Trophoblast cell (in vitro differentiated cells and primary cell): Measurements from ENCODE around the gene GPRIN2.

Source experiments
- DNase-seq, 2 donors: peaks; one replicate each; pipeline ENCODE4 v3.0.0-alpha.2; 2016
- H2AFZ ChIP-seq: 2 replicates; pipeline ENCODE4 v1.6.1; 2013; ENCODE audit warnings: low read length, moderate library complexity, mild to moderate bottlenecking; ENCODE audit not compliant: insufficient read depth, poor library complexity
- H2AK5ac ChIP-seq: 2 replicates; pipeline ENCODE4 v1.6.1; 2013; ENCODE audit warnings: mild to moderate bottlenecking, low read length
- H2BK120ac ChIP-seq: 2 replicates; pipeline ENCODE4 v1.6.1; 2013; ENCODE audit warnings: low read length, mild to moderate bottlenecking, moderate library complexity; ENCODE audit not compliant: insufficient read depth, poor library complexity
- H2BK12ac ChIP-seq: 2 replicates; pipeline ENCODE4 v1.6.1; 2013; ENCODE audit warnings: mild to moderate bottlenecking, low read length, moderate library complexity
- H2BK5ac ChIP-seq: 2 replicates; pipeline ENCODE4 v1.6.1; 2013; ENCODE audit warnings: low read length, low read depth, moderate library complexity, mild to moderate bottlenecking; ENCODE audit not compliant: poor library complexity
- H3K14ac ChIP-seq: 2 replicates; pipeline ENCODE4 v1.6.1; 2013; ENCODE audit warnings: mild to moderate bottlenecking, low read length
- H3K18ac ChIP-seq: 2 replicates; pipeline ENCODE4 v1.6.1; 2013; ENCODE audit warnings: mild to moderate bottlenecking, low read length
- H3K23ac ChIP-seq: 2 replicates; pipeline ENCODE4 v1.6.1; 2013; ENCODE audit warnings: low read length
- H3K27ac ChIP-seq: 2 replicates; pipeline ENCODE4 v1.5.1; 2013; ENCODE audit warnings: low read depth, mild to moderate bottlenecking, inconsistent platforms, low read length, moderate library complexity
- H3K27me3 ChIP-seq: 2 replicates; pipeline ENCODE4 v1.6.1; 2013; ENCODE audit warnings: inconsistent platforms, mild to moderate bottlenecking, low read length, moderate library complexity; ENCODE audit not compliant: insufficient read depth
- H3K36me3 ChIP-seq, 2 experiments: 1 replicate in 1 of 2; 2 replicates in 1 of 2; pipeline ENCODE4 v1.6.1; 2013; ENCODE audit warnings: low read length in 2 of 2, mild to moderate bottlenecking in 2 of 2, moderate library complexity in 1 of 2; ENCODE audit not compliant: insufficient read depth in 2 of 2, control insufficient read depth in 1 of 2
- H3K4ac ChIP-seq: 2 replicates; pipeline ENCODE4 v1.6.1; 2013; ENCODE audit warnings: low read depth, mild to moderate bottlenecking, low read length, moderate library complexity
- H3K4me1 ChIP-seq, 2 experiments: 1 replicate in 1 of 2; 2 replicates in 1 of 2; pipeline ENCODE4 v1.6.1; 2013; ENCODE audit warnings: low read length in 2 of 2, mild to moderate bottlenecking in 2 of 2, moderate library complexity in 1 of 2; ENCODE audit not compliant: insufficient read depth in 2 of 2, control insufficient read depth in 1 of 2
- H3K4me2 ChIP-seq: 2 replicates; pipeline ENCODE4 v1.6.1; 2013; ENCODE audit warnings: inconsistent platforms, mild to moderate bottlenecking, low read length, moderate library complexity
- H3K4me3 ChIP-seq: 2 replicates; pipeline ENCODE4 v1.5.1; 2013; ENCODE audit warnings: mild to moderate bottlenecking, low read depth, low read length, inconsistent platforms
- H3K79me1 ChIP-seq: one replicate; pipeline ENCODE4 v1.6.1; 2013; ENCODE audit warnings: low read length
- H3K79me2 ChIP-seq: 2 replicates; pipeline ENCODE4 v1.6.1; 2013; ENCODE audit warnings: low read length, mild to moderate bottlenecking; ENCODE audit not compliant: control insufficient read depth, insufficient read depth, poor library complexity
- H3K9ac ChIP-seq: 2 replicates; pipeline ENCODE4 v1.6.1; 2013; ENCODE audit warnings: mild to moderate bottlenecking, low read length
- H3K9me3 ChIP-seq: 2 replicates; pipeline ENCODE4 v1.6.1; 2013; ENCODE audit warnings: low read depth, mild to moderate bottlenecking, control low read depth, inconsistent platforms, low read length; ENCODE audit not compliant: insufficient read depth
- H4K12ac ChIP-seq: 2 replicates; pipeline ENCODE4 v1.6.1; 2013; ENCODE audit warnings: low read depth, mild to moderate bottlenecking, low read length, moderate library complexity
- H4K8ac ChIP-seq: 2 replicates; pipeline ENCODE4 v1.6.1; 2013; ENCODE audit warnings: low read depth, mild to moderate bottlenecking, low read length, moderate library complexity
- H4K91ac ChIP-seq: one replicate; pipeline ENCODE4 v1.6.1; 2013; ENCODE audit warnings: low read depth, mild to moderate bottlenecking, low read length, moderate library complexity
- WGBS: extraction: QIAGEN DNeasy Blood & Tissue Kit; methylation state at CpG from one replicate; pipeline ENCODE4 v1.1.7; 2013; ENCODE audit warnings: missing lambda C conversion rate; ENCODE audit not compliant: insufficient read length, insufficient coverage; ENCODE audit errors: extremely low coverage; 5-methylcytosine and 5-hydroxymethylcytosine counted together

Gene GPRIN2

GRCh38 chr10:46560381-46560780, 3.9 kb upstream of the GPRIN2 start:
- peaks cover 6 to 11% of the 10 kb centered on the region in 2 experiments for H3K4me1 ChIP-seq
- no peak overlapping the region for H3K4me3 ChIP-seq
- no peak overlapping the region for H4K12ac ChIP-seq
- no peak overlapping the region for H3K23ac ChIP-seq
- no peak overlapping the region for H3K14ac ChIP-seq
- H3K27ac ChIP-seq, result no peak overlapping the region
- H3K27me3 ChIP-seq, result peaks cover 39% of the 10 kb centered on the region
- H3K9me3 ChIP-seq, result peaks cover 6% of the 10 kb centered on the region
- H3K4ac ChIP-seq, result no peak overlapping the region
- no peak overlapping the region for H2AFZ ChIP-seq
- no peaks in the 10 kb centered on the region for H3K36me3 ChIP-seq
- H2BK5ac ChIP-seq, result no peak overlapping the region
- no peak for DNase-seq
- no peak overlapping the region for H2BK12ac ChIP-seq
- no peak overlapping the region for H4K91ac ChIP-seq
- H4K8ac ChIP-seq, result no peak overlapping the region
- no peak overlapping the region for H2BK120ac ChIP-seq
- no peak overlapping the region for H3K18ac ChIP-seq
- no peak overlapping the region for H3K9ac ChIP-seq
- no peaks in the 10 kb centered on the region for H3K79me2 ChIP-seq
- no peak overlapping the region for H2AK5ac ChIP-seq
- H3K4me2 ChIP-seq, result no peak overlapping the region
- no peaks in the 10 kb centered on the region for H3K79me1 ChIP-seq
- WGBS, result no CpG with 5 or more reads among the region's 5 CpGs

GRCh38 chr10:46559231-46559671, 2.8 kb upstream of the GPRIN2 start:
- Histone ChIP-seq H2AK5ac (no peak overlapping the region), H3K79me2 (no peaks in the 10 kb centered on the region), H3K27me3 (peaks cover 43% of the 10 kb centered on the region), H3K27ac (no peak overlapping the region), H2BK5ac (no peak overlapping the region), H3K79me1 (no peaks in the 10 kb centered on the region), H4K91ac (no peak overlapping the region), H2BK12ac (no peak overlapping the region), H4K8ac (no peak overlapping the region), H3K18ac (no peak overlapping the region), H2BK120ac (no peak overlapping the region), H3K36me3 (no peaks in the 10 kb centered on the region), H3K4ac (no peak overlapping the region), H3K14ac (no peak overlapping the region), H2AFZ (no peak overlapping the region), H3K23ac (no peak overlapping the region), H3K4me1 (peaks cover 6 to 11% of the 10 kb centered on the region in 2 experiments), H4K12ac (no peak overlapping the region), H3K9me3 (peaks cover 6% of the 10 kb centered on the region), H3K9ac (no peak overlapping the region), H3K4me3 (no peak overlapping the region), H3K4me2 (no peak overlapping the region)
- DNase-seq, result no peak
- WGBS, result no CpG with 5 or more reads among the region's 5 CpGs

- H4K91ac ChIP-seq, result no peak overlapping the region
- H3K14ac ChIP-seq, result no peak overlapping the region
- H4K12ac ChIP-seq, result no peak overlapping the region
- no peak overlapping the region for H2AFZ ChIP-seq
- no peak overlapping the region for H2BK5ac ChIP-seq
- no peaks in the 10 kb centered on the region for H3K79me1 ChIP-seq
- no peak overlapping the region for H4K8ac ChIP-seq
- H3K4ac ChIP-seq, result no peak overlapping the region
- DNase-seq, result peak in 1 of 2 donors; percentile 71
- no peak overlapping the region for H2BK120ac ChIP-seq
- H3K27ac ChIP-seq, result no peak overlapping the region
- no peak overlapping the region for H3K23ac ChIP-seq
- peaks cover 43% of the 10 kb centered on the region for H3K27me3 ChIP-seq
- H3K79me2 ChIP-seq, result no peaks in the 10 kb centered on the region
- H3K4me3 ChIP-seq, result no peak overlapping the region
- H3K9me3 ChIP-seq, result peaks cover 6% of the 10 kb centered on the region
- H3K9ac ChIP-seq, result no peak overlapping the region
- no peaks in the 10 kb centered on the region for H3K36me3 ChIP-seq
- no peak overlapping the region for H2BK12ac ChIP-seq
- no peak overlapping the region for H3K18ac ChIP-seq
- no CpG with 5 or more reads among the region's 9 CpGs for WGBS
- no peak overlapping the region for H3K4me2 ChIP-seq
- peaks cover 6 to 11% of the 10 kb centered on the region in 2 experiments for H3K4me1 ChIP-seq
- no peak overlapping the region for H2AK5ac ChIP-seq
Measured at GRCh38 chr10:46558392-46559185, 2.1 kb upstream of the GPRIN2 start.

- Histone ChIP-seq H3K27ac (no peak overlapping the region), H4K12ac (no peak overlapping the region), H3K27me3 (peaks cover 43% of the 10 kb centered on the region), H2AK5ac (no peak overlapping the region), H3K79me2 (no peaks in the 10 kb centered on the region), H4K8ac (no peak overlapping the region), H3K18ac (no peak overlapping the region), H3K14ac (no peak overlapping the region), H3K4me3 (no peak overlapping the region), H2AFZ (no peak overlapping the region), H3K4me1 (peaks cover 6 to 11% of the 10 kb centered on the region in 2 experiments), H2BK12ac (no peak overlapping the region), H3K36me3 (no peaks in the 10 kb centered on the region), H3K79me1 (no peaks in the 10 kb centered on the region), H3K4ac (no peak overlapping the region), H3K9me3 (peaks cover 6% of the 10 kb centered on the region), H3K4me2 (no peak overlapping the region), H3K9ac (no peak overlapping the region), H4K91ac (no peak overlapping the region), H2BK120ac (no peak overlapping the region), H3K23ac (no peak overlapping the region), H2BK5ac (no peak overlapping the region)
- DNase-seq, result no peak
- no CpG with 5 or more reads among the region's 1 CpG for WGBS
Measured at GRCh38 chr10:46558122-46558391, 1.6 kb upstream of the GPRIN2 start.
